NCI-H187 (cell line): Measurements from ENCODE around the gene DDX18.
A peak's percentile ranks its signal among the peaks of the same experiment; 100 is the strongest.

Experiments
- DNase-seq, 2 experiments: peaks; one replicate each; lab custom pipeline; 2025; lab: John Stamatoyannopoulos, UW

The DDX18 gene

GRCh38 chr2:117834992-117835391 is 20.5 kb downstream of the DDX18 start:
- DNase-seq, result no peak

GRCh38 chr2:117835990-117836760 is 21.7 kb downstream of the DDX18 start:
- DNase-seq, result peak in 1 of 2 experiments; percentile 3

- DNase-seq, result no peak
Measured at GRCh38 chr2:117845304-117845703, 30.8 kb downstream of the DDX18 start.

- DNase-seq, result no peak
Measured at GRCh38 chr2:117850015-117850414, 35.5 kb downstream of the DDX18 start.

GRCh38 chr2:117850461-117850860 is 36.0 kb downstream of the DDX18 start:
- no peak for DNase-seq

- DNase-seq, result no peak
Measured at GRCh38 chr2:117851969-117852368, 37.5 kb downstream of the DDX18 start.

GRCh38 chr2:117853316-117853715 is 38.8 kb downstream of the DDX18 start:
- DNase-seq, result no peak

GRCh38 chr2:117853873-117854272 is 39.4 kb downstream of the DDX18 start:
- DNase-seq, result no peak

- no peak for DNase-seq
Measured at GRCh38 chr2:117854610-117855009, 40.1 kb downstream of the DDX18 start.

GRCh38 chr2:117855886-117856285 is 41.4 kb downstream of the DDX18 start:
- no peak for DNase-seq

GRCh38 chr2:117856415-117857210 is 42.1 kb downstream of the DDX18 start:
- DNase-seq, result no peak

GRCh38 chr2:117858336-117858735 is 43.8 kb downstream of the DDX18 start:
- no peak for DNase-seq

GRCh38 chr2:117858892-117859531 is 44.5 kb downstream of the DDX18 start:
- DNase-seq, result no peak

- DNase-seq, result no peak
Measured at GRCh38 chr2:117859532-117859911, 45.0 kb downstream of the DDX18 start.

GRCh38 chr2:117859924-117860647 is 45.6 kb downstream of the DDX18 start:
- DNase-seq, result no peak

- DNase-seq, result no peak
Measured at GRCh38 chr2:117862459-117862858, 48.0 kb downstream of the DDX18 start.

- DNase-seq, result no peak
Measured at GRCh38 chr2:117875786-117876185, 61.3 kb downstream of the DDX18 start.

GRCh38 chr2:117879003-117879402 is 64.5 kb downstream of the DDX18 start:
- DNase-seq, result no peak
